DOHH2 (cell line): ENCODE data around the gene TMEM126B.
"Not testable (repeated sequence)": the region's sequence is repeated elsewhere in the genome, so short reads cannot be mapped to it uniquely, and the experiment has no call there.

ENCODE experiments used
- CTCF ChIP-seq: fragments of 200-600 bp; sonication (generic); IDR thresholded peaks from one replicate; pipeline ENCODE4 v1.5.1; 2014; ENCODE audit warnings: antibody characterized with exemption, mild to moderate bottlenecking, low read depth, low read length; ENCODE audit not compliant: poor library complexity, severe bottlenecking
- EZH2phosphoT487 ChIP-seq: fragments of 200-600 bp; sonication (generic); IDR thresholded peaks from 2 replicates; pipeline ENCODE4 v1.6.1; 2017; ENCODE audit warnings: borderline replicate concordance, mild to moderate bottlenecking, antibody characterized with exemption, low read length, moderate library complexity, mixed read lengths

GRCh38 chr11:85670949-85671663, 42.7 kb downstream of the TMEM126B start:
- not testable (repeated sequence) for TF ChIP-seq CTCF, EZH2phosphoT487
